ENCODE results near the gene DDX5. TPM values are rescaled to one million over a fixed set of nuclear protein-coding genes. Genes with fewer than 3 reads are reported as not detected.

Gene DDX5
- total and polyA plus RNA-seq, 3 donors from 2014 or later, result 516 to 697 (median 557) TPM

DNA sequence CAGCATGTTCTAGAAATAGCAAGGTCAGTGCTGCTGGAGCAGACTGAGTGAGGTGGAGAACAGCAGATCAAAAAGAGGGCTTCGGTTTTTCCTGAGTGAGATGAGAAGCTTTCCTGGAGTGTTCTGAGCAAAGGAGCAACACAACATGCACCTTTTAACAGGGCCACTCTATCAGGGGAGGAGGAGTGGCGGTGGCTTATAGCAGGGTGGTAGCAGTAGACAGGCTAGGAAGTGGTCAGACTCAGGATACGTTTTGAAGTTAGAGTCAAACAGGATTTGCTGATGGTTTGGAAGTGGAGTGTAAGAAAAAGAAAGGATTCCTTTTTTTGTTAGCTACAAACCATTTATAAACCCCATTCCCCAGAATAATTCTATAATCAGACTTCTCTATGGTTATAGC lies 21.7 kb downstream of the DDX5 start:
- WGBS, 2 donors, result 89 to 90% methylated on average over 3 of the region's 3 CpGs
- Histone ChIP-seq H3K9me3 (no peaks in the 10 kb centered on the region), H3K27ac (no peak overlapping the region), H3K4me3 (no peak overlapping the region), H3K36me3 (ENCODE audit: low read depth, missing control alignments) (no peaks in the 10 kb centered on the region), H3K4me1 (no peaks in the 10 kb centered on the region), H3K27me3 (no peaks in the 10 kb centered on the region)
- DNase-seq, result no peak
- intact Hi-C loops (cut with DNase I; ENCODE audit: low total_unique reads), result no loop called here
- TF ChIP-seq POLR2A (IDR thresholded peaks at IDR 0.05), result no peak
- TF ChIP-seq, protein P1, sequence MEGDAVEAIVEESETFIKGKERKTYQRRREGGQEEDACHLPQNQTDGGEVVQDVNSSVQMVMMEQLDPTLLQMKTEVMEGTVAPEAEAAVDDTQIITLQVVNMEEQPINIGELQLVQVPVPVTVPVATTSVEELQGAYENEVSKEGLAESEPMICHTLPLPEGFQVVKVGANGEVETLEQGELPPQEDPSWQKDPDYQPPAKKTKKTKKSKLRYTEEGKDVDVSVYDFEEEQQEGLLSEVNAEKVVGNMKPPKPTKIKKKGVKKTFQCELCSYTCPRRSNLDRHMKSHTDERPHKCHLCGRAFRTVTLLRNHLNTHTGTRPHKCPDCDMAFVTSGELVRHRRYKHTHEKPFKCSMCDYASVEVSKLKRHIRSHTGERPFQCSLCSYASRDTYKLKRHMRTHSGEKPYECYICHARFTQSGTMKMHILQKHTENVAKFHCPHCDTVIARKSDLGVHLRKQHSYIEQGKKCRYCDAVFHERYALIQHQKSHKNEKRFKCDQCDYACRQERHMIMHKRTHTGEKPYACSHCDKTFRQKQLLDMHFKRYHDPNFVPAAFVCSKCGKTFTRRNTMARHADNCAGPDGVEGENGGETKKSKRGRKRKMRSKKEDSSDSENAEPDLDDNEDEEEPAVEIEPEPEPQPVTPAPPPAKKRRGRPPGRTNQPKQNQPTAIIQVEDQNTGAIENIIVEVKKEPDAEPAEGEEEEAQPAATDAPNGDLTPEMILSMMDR (IDR thresholded peaks at IDR 0.05), result no peak

DNA sequence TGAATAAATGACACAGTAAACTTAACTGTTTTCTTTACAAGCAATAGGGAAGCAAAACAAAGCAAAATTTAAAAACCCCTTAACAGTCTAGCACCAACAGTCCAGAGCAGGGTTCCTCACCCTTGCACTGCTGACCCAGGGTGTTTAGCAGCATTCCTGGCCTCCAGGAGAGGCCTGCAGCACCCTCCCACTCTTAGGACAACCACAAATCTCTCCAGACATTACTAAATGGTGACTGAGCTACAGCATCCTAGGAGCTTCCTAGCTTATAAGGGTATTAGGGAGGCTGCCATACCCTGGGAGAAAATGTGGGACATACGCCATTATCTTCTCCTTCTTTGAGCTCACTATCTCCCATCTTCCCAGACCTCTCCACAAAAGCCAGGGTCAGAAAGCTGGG lies 25.1 kb downstream of the DDX5 start:
- DNase-seq, result no peak
- 83 to 93% methylated on average over 1 of the region's 1 CpG for WGBS, 2 donors
- Histone ChIP-seq H3K9me3 (no peaks in the 10 kb centered on the region), H3K27ac (no peak overlapping the region), H3K4me3 (no peak overlapping the region), H3K27me3 (no peaks in the 10 kb centered on the region), H3K4me1 (no peaks in the 10 kb centered on the region), H3K36me3 (ENCODE audit: low read depth, missing control alignments) (no peaks in the 10 kb centered on the region)
- intact Hi-C loops (cut with DNase I; ENCODE audit: low total_unique reads), result no loop called here
- TF ChIP-seq, protein P1 (IDR thresholded peaks at IDR 0.05), result no peak
- no peak for TF ChIP-seq POLR2A (IDR thresholded peaks at IDR 0.05)

DNA sequence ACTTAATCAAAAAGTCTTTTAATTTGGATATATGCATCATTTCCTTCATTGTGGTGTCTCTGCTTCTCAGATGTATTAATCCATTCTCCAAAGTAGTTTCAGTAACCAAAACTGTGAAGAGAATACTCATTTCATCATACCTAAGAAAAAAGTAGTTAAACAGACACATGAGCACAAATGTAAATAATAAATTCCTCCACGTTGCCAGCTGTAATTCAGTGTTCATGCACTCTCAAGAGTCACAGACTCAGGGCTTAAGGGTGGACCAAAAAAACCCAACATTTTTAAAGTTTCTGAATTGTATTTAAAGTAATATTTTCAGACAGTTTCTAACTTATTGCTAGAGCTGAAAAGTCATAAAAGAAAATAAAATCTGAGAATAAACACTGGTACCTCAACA lies 28.2 kb downstream of the DDX5 start:
- H3K4me1 ChIP-seq, result no peaks in the 10 kb centered on the region
- H3K36me3 ChIP-seq (ENCODE audit: low read depth, missing control alignments), result no peaks in the 10 kb centered on the region
- H3K27ac ChIP-seq, result no peak overlapping the region
- no peaks in the 10 kb centered on the region for H3K9me3 ChIP-seq
- 27 to 50% methylated on average over 1 of the region's 1 CpG for WGBS, 2 donors
- intact Hi-C loops (cut with DNase I; ENCODE audit: low total_unique reads), result no loop called here
- DNase-seq, result no peak
- no peaks in the 10 kb centered on the region for H3K27me3 ChIP-seq
- no peak overlapping the region for H3K4me3 ChIP-seq
- TF ChIP-seq, protein P1 (IDR thresholded peaks at IDR 0.05), result no peak
- no peak for TF ChIP-seq POLR2A (IDR thresholded peaks at IDR 0.05)

DNA sequence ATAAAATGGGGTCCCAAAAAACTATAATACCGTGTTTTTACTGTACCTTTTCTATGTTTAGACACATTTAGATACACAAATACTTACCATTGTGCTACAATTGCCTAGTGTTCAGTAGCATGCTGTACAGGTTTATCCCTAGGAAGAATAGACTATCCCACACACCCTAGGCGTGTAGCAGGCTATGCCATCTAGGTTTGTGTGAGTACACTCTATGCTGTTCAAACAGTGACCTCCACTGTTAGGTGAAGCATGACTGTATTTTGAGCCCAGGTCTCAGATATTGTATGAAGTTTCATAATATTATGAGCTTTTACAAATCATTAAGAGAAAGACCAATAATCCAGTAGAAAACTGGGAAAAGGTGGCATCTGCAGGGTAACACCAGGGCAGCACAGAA lies 33.5 kb downstream of the DDX5 start:
- H3K4me1 ChIP-seq, result no peaks in the 10 kb centered on the region
- intact Hi-C loops (cut with DNase I; ENCODE audit: low total_unique reads), result no loop called here
- TF ChIP-seq, protein P1 (IDR thresholded peaks at IDR 0.05), result no peak
- TF ChIP-seq POLR2A (IDR thresholded peaks at IDR 0.05), result no peak
- WGBS, 2 donors, result 89 to 96% methylated on average over 2 of the region's 2 CpGs
- no peaks in the 10 kb centered on the region for H3K27me3 ChIP-seq
- H3K36me3 ChIP-seq (ENCODE audit: low read depth, missing control alignments), result no peaks in the 10 kb centered on the region
- no peaks in the 10 kb centered on the region for H3K9me3 ChIP-seq
- no peak for DNase-seq
- no peak overlapping the region for H3K4me3 ChIP-seq
- H3K27ac ChIP-seq, result no peak overlapping the region

DNA sequence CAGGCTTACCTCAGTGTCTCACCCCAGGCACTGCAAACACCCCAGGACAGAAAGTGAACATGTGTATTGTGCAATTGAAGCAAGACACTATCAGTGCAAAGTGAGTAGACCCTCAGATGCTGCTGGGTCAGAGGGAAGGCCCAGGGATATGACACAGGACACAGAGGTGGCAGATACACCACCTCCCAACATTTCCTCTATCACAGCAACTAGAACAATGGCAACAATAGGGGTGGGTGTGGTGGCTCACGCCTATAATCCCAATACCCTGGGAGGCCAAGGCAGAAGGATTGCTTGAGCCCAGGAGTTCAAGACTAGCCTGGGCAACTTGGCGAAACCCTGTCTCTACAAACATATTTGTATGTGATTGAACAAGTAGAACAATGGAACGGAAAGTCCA lies 34.6 kb downstream of the DDX5 start:
- H3K4me3 ChIP-seq, result no peak overlapping the region
- H3K4me1 ChIP-seq, result no peaks in the 10 kb centered on the region
- TF ChIP-seq, protein P1 (IDR thresholded peaks at IDR 0.05), result no peak
- TF ChIP-seq POLR2A (IDR thresholded peaks at IDR 0.05), result no peak
- H3K9me3 ChIP-seq, result no peaks in the 10 kb centered on the region
- intact Hi-C loops (cut with DNase I; ENCODE audit: low total_unique reads), result no loop called here
- 88 to 96% methylated on average over 3 of the region's 3 CpGs for WGBS, 2 donors
- H3K27me3 ChIP-seq, result no peaks in the 10 kb centered on the region
- no peaks in the 10 kb centered on the region for H3K36me3 ChIP-seq (ENCODE audit: low read depth, missing control alignments)
- H3K27ac ChIP-seq, result no peak overlapping the region
- no peak for DNase-seq
